Measurements from ENCODE around the gene SETBP1. TPM values are rescaled to one million over a fixed set of nuclear protein-coding genes. Genes with fewer than 3 reads are reported as not detected.

Gene SETBP1
- polyA plus RNA-seq, 12 donors, result 11.4 to 21.8 (median 17.3) TPM; not detected in 1

- DNase-seq, result no peak
These were observed 190.2 kb downstream of the SETBP1 start for GRCh38 chr18:44870631-44871502.

GRCh38 chr18:44871771-44872170 lies 191.1 kb downstream of the SETBP1 start:
- no peak for DNase-seq

GRCh38 chr18:44876024-44876423 lies 195.3 kb downstream of the SETBP1 start:
- no peak for DNase-seq

GRCh38 chr18:44876755-44877154 lies 196.1 kb downstream of the SETBP1 start:
- DNase-seq, result no peak

GRCh38 chr18:44878335-44878734 lies 197.6 kb downstream of the SETBP1 start:
- DNase-seq, result no peak

- DNase-seq, result no peak
These were observed 199.5 kb downstream of the SETBP1 start for GRCh38 chr18:44880170-44880569.

- DNase-seq, result no peak
These were observed 200.9 kb downstream of the SETBP1 start for GRCh38 chr18:44881461-44882162.

GRCh38 chr18:44882163-44882868 lies 201.6 kb downstream of the SETBP1 start:
- DNase-seq, result no peak

- no peak for DNase-seq
These were observed 203.0 kb downstream of the SETBP1 start for GRCh38 chr18:44883671-44884070.

GRCh38 chr18:44884431-44884830 lies 203.7 kb downstream of the SETBP1 start:
- no peak for DNase-seq

GRCh38 chr18:44885507-44885906 lies 204.8 kb downstream of the SETBP1 start:
- DNase-seq, result no peak

GRCh38 chr18:44887227-44887631 lies 206.5 kb downstream of the SETBP1 start:
- DNase-seq, result no peak

GRCh38 chr18:44889111-44889510 lies 208.4 kb downstream of the SETBP1 start:
- DNase-seq, result no peak

GRCh38 chr18:44893045-44893706 lies 212.5 kb downstream of the SETBP1 start:
- DNase-seq, result no peak

GRCh38 chr18:44893966-44894365 lies 213.3 kb downstream of the SETBP1 start:
- no peak for DNase-seq

GRCh38 chr18:44895176-44895798 lies 214.6 kb downstream of the SETBP1 start:
- DNase-seq, result no peak

- no peak for DNase-seq
These were observed 216.2 kb downstream of the SETBP1 start for GRCh38 chr18:44896846-44897245.

GRCh38 chr18:44897411-44897810 lies 216.7 kb downstream of the SETBP1 start:
- DNase-seq, result no peak

- DNase-seq, result no peak
These were observed 217.1 kb downstream of the SETBP1 start for GRCh38 chr18:44897816-44898215.

- peak; percentile 23 for DNase-seq
These were observed 217.8 kb downstream of the SETBP1 start for GRCh38 chr18:44898498-44898897.

- DNase-seq, result no peak
These were observed 219.1 kb downstream of the SETBP1 start for GRCh38 chr18:44899832-44900231.
